Articular chondrocyte of knee joint (primary cell): ENCODE data around the gene SF3B2. TPM values are rescaled to one million over a fixed set of nuclear protein-coding genes. Genes with fewer than 3 reads are reported as not detected.

Source experiments
- total RNA-seq: library from RNA; depleted of rRNA; stranded (reverse); fragments of >200 nt; gene quantifications from 2 replicates; pipeline ENCODE4 v1.2.3, GENCODE V29; 2012

The SF3B2 gene, protein sequence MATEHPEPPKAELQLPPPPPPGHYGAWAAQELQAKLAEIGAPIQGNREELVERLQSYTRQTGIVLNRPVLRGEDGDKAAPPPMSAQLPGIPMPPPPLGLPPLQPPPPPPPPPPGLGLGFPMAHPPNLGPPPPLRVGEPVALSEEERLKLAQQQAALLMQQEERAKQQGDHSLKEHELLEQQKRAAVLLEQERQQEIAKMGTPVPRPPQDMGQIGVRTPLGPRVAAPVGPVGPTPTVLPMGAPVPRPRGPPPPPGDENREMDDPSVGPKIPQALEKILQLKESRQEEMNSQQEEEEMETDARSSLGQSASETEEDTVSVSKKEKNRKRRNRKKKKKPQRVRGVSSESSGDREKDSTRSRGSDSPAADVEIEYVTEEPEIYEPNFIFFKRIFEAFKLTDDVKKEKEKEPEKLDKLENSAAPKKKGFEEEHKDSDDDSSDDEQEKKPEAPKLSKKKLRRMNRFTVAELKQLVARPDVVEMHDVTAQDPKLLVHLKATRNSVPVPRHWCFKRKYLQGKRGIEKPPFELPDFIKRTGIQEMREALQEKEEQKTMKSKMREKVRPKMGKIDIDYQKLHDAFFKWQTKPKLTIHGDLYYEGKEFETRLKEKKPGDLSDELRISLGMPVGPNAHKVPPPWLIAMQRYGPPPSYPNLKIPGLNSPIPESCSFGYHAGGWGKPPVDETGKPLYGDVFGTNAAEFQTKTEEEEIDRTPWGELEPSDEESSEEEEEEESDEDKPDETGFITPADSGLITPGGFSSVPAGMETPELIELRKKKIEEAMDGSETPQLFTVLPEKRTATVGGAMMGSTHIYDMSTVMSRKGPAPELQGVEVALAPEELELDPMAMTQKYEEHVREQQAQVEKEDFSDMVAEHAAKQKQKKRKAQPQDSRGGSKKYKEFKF
- total RNA-seq: 116 and 131 TPM in 2 replicates

DNA sequence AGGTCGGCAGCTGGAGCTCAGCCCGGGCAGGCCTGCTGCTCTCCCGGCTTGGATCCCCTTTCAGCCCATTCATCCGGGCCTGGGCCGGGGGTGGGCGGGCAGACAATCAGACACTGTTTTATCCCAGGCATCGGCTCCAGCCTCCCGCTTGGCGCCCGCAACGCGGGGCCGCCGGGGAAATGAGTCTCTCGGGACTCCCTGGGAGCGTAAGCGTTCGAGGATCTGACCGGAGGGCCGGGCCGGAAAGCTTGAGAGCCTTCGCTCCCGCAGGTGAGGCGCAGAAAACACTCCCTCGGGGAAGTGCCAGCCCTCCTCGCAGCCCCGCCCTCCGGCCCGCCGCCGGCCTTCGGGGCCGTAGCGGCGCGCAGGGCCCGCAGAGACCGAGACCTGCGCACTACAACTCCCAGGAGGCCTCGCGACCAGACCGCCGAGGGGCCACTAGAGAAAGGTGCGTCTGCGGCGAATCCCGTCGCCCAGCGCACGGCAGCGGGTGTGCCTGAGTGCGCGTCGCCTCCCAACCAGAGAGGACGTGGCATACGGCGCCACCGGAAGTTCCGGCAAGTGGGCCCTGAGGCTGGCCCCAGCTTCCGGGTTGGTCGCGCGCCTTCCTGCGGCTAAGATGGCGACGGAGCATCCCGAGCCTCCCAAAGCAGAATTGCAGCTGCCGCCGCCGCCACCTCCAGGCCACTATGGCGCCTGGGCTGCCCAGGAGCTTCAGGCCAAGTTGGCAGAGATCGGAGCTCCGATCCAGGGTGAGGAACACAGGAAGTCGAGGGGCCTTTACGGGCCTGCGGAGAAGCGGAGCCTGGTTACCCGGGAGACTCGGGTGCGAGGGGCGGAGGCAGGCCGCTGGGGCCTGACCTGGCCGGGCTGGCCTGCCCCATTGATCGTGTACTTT lies at the start of gene SF3B2:
SF3B2 (plus strand) TSS at position 599 of the 898 bp plus-strand sequence; CDS start at position 620, 21 bp downstream.

DNA sequence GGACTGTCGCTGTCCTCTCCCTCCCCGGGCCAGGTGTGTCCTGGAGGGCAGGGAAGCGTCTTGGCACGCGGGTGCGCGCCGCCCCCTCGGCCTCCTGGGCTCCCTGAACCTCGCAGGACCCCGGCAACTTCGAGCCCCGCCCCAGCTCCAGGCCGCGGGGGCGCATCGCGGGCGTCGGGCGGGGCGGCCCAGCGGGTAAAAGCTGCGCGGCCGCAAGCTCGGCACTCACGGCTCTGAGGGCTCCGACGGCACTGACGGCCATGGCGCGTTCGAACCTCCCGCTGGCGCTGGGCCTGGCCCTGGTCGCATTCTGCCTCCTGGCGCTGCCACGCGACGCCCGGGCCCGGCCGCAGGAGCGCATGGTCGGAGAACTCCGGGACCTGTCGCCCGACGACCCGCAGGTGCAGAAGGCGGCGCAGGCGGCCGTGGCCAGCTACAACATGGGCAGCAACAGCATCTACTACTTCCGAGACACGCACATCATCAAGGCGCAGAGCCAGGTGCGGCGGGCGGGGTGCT lies 40.3 kb upstream of the SF3B2 start, which contains the start of gene CST6:
CST6 (plus strand) TSS at position 224 of the 519 bp plus-strand sequence; CDS start at position 261, 37 bp downstream.

DNA sequence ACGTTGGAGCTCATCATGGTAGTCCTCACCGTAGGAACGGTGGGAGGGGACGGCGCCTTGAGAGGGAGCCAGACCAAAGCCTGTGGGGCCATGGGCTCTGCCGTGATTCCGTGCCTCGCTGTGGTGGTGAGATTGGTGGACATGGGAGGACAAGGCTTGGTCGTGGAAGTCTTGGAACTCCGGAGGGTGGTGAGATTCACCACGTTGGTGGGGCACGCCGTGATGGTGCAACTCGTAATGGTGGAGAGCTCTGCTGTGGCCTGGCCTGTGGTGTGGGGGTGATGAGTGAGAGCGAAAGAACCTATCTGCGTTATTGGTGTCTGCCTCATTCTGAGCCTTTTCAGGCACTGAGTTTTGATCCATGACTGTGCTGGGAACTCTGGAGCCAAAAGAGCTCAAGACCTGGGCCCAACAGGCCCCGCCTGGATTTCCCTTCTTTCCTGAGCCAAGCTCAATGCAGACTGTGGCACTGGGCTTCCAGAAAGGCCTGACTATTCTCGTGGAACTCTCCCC lies 26.1 kb upstream of the SF3B2 start, which contains the start of gene CATSPER1:
CATSPER1 (minus strand) TSS at position 463 of the 513 bp plus-strand sequence; CDS start at position 363, 100 bp downstream.

DNA sequence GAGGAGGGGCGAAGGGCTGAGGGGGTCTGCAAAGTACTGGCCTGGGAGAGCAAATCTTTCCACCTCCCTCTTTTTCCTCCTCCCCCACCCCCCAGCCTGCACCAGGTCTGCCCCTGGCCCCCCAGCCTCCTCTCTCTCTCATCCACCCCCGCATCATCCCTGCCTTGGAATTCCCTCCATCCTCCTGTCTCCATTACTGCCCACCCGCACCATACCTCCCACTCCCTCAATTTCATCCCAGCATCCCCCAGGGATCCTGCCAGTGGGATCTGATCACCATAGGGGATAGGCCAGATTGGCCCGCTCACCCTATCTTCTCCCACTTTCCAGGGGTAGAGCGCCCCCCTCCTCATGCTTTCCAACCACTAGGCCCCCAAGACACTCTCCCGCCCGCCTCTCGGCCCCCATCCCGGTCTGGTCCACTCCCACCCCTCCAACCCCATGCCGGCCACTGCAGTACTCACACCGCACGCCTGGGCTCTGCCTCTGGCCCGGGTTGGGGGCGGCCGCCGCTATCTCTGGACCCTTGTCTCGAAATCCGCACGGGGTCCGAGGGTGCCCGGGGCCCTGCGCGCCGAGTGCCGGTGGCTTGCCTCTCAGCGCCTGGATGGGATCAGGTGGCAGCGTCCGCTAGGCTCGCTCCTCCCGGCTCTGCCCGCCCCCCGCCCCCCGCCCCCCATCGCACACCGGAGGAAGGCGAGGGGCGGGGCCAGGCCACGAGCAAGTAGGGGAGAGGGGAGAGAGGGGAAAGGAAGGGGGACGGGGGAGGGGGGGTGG lies 3.4 kb upstream of the SF3B2 start, which contains the start of gene GAL3ST3:
GAL3ST3 (minus strand) TSS at position 615 of the 777 bp plus-strand sequence. CDS start 3,746 bp downstream, outside the sequence.

DNA sequence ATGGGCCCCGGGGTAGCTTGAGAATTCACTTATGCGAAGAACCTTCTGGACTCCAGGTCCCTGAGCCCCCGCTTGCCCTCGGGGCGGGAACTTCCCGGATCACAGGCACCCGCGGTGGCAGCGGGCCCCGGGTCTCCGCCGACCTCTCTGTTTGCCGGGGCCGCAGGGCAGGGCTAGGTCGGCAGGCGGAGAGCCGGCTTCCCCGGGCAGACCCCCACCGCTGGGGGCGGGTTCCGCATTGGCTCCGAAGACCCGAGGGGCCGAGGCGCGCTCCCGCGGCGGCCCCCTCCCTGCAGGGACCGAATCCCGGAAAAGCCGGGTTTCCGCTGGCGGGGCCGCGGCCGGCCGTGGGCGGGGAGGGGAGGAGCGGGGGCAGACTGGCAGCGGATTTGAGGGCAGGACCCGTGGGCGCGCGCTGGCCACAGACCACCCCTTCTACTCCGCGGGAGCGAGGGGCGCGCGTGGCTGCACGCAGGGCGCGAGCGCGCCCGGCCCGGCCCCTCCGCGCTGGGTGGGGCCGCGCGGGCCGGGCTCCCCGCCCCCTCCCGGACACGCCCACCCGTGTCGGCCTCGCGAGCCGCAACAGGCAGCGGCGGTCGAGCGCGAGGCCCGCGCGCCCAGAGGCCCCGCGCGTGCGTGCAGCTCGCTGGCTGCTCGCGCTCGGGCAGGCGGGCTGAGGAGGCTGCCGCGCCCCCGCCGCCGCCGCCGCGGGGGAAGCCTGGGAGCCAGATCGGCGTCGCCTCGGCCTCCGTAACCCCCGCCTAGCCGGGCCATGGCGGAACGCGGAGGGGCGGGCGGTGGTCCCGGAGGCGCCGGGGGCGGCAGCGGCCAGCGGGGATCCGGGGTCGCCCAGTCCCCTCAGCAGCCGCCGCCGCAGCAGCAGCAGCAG lies 17.8 kb downstream of the SF3B2 start, which contains the start of gene PACS1:
PACS1 (plus strand) TSS at position 558 of the 889 bp plus-strand sequence; CDS start at position 773, 215 bp downstream.

Other genes with a start within 250 kb of the SF3B2 start
- gene SNX32, start 218.4 kb upstream of the SF3B2 start, total RNA-seq: 1.2 and 2.2 TPM in 2 replicates
- 577 and 633 TPM in 2 replicates for gene CFL1, start 194.2 kb upstream of the SF3B2 start, total RNA-seq
- 29.2 and 34.4 TPM in 2 replicates for gene MUS81, start 191.9 kb upstream of the SF3B2 start, total RNA-seq
- gene EFEMP2, start 179.6 kb upstream of the SF3B2 start, total RNA-seq: 102 and 105 TPM in 2 replicates
- gene CTSW, start 172.5 kb upstream of the SF3B2 start, total RNA-seq: 0.13 TPM in 1 of 2 replicates, not detected in the other
- 130 and 132 TPM in 2 replicates for gene FIBP, start 163.9 kb upstream of the SF3B2 start, total RNA-seq
- gene CCDC85B, start 161.7 kb upstream of the SF3B2 start, total RNA-seq: 57.9 and 60.6 TPM in 2 replicates
- gene FOSL1, start 152.0 kb upstream of the SF3B2 start, total RNA-seq: 13.1 and 26.1 TPM in 2 replicates
- 26.8 and 32.6 TPM in 2 replicates for gene C11orf68, start 133.3 kb upstream of the SF3B2 start, total RNA-seq
- 147 and 149 TPM in 2 replicates for gene DRAP1, start 132.9 kb upstream of the SF3B2 start, total RNA-seq
- gene TSGA10IP, start 106.9 kb upstream of the SF3B2 start, total RNA-seq: not detected in 2 replicates
- gene SART1, start 90.6 kb upstream of the SF3B2 start, total RNA-seq: 24.2 and 24.4 TPM in 2 replicates
- gene EIF1AD, start 50.2 kb upstream of the SF3B2 start, total RNA-seq: 26.6 and 27.2 TPM in 2 replicates
- gene BANF1, start 49.9 kb upstream of the SF3B2 start, total RNA-seq: 37.4 and 40.0 TPM in 2 replicates
- 3.0 and 7.6 TPM in 2 replicates for gene CST6, start 40.4 kb upstream of the SF3B2 start, total RNA-seq
- gene CATSPER1, start 25.9 kb upstream of the SF3B2 start, total RNA-seq: 0.26 and 0.43 TPM in 2 replicates
- 0.32 TPM in 1 of 2 replicates, not detected in the other for gene GAL3ST3, start 3.2 kb upstream of the SF3B2 start, total RNA-seq
- 29.5 and 36.6 TPM in 2 replicates for gene PACS1, start 17.9 kb downstream of the SF3B2 start, total RNA-seq
- gene KLC2, start 205.3 kb downstream of the SF3B2 start, total RNA-seq: 11.1 and 12.5 TPM in 2 replicates
- 74.4 and 77.1 TPM in 2 replicates for gene RAB1B, start 216.3 kb downstream of the SF3B2 start, total RNA-seq
- gene CNIH2, start 225.8 kb downstream of the SF3B2 start, total RNA-seq: 0.22 TPM in 1 of 2 replicates, not detected in the other
- gene YIF1A, start 236.8 kb downstream of the SF3B2 start, total RNA-seq: 99.6 and 122 TPM in 2 replicates
- 0.26 and 0.32 TPM in 2 replicates for gene TMEM151A, start 239.5 kb downstream of the SF3B2 start, total RNA-seq